Stimulated activated effector memory CD8-positive, alpha-beta T cell treated with anti-CD3 and anti-CD28 coated beads, Interleukin-12 subunit alpha, Interleukin-12 subunit beta, amount 100 ng/mL, for 72 hours (primary cell): ENCODE measurements around the gene STX16.
A peak's percentile ranks its signal among the peaks of the same experiment; 100 is the strongest.

ENCODE experiments used
- ATAC-seq: fragments of 150-1000 bp; cut with Tn5 transposase; 2 replicates; pipeline ENCODE4 v1.10.0; 2021
- DNase-seq, 2 donors: peaks; one replicate each; pipeline ENCODE4 v3.0.0; 2021 to 2022; ENCODE audit warnings: low spot score in 2 of 2
- H3K27ac Mint-ChIP-seq: one replicate; pipeline ENCODE4 v1.8.0; 2022; ENCODE audit warnings: mild to moderate bottlenecking, mixed read lengths
- H3K36me3 Mint-ChIP-seq: one replicate; pipeline ENCODE4 v1.8.0; 2022; ENCODE audit warnings: mild to moderate bottlenecking, mixed read lengths
- H3K4me1 Mint-ChIP-seq: one replicate; pipeline ENCODE4 v1.8.0; 2022; ENCODE audit warnings: mixed read lengths
- H3K4me3 Mint-ChIP-seq: one replicate; pipeline ENCODE4 v1.8.0; 2022; ENCODE audit warnings: mild to moderate bottlenecking, mixed read lengths
- H3K9me3 Mint-ChIP-seq: one replicate; pipeline ENCODE4 v1.8.0; 2022; ENCODE audit warnings: mixed read lengths

STX16 gene

DNA sequence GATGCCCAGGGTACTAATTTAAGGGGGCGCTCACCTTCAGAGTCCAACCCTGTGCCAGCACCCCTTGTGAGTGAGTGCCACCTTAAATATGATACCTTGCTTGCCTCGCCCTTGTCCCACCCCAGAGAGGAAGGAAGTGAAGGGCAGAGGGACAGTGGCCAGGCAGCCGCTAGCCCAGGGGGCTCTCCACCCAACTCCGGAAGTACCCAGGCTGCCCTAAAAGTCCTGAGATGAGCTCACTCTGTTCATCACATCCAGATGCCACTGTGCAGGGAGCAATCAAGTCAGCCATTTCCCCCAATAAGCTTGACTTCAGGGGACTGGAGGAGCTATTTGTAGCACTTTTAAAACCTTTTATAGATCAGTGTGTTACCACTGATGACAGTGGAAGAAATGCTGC is 25.0 kb upstream of the STX16 start:
- Mint-ChIP-seq H3K4me3 (no peak overlapping the region), H3K4me1 (peaks cover 8% of the 10 kb centered on the region), H3K9me3 (no peaks in the 10 kb centered on the region), H3K27ac (no peak overlapping the region), H3K36me3 (no peaks in the 10 kb centered on the region)
- DNase-seq (no peak), ATAC-seq (no peak)

DNA sequence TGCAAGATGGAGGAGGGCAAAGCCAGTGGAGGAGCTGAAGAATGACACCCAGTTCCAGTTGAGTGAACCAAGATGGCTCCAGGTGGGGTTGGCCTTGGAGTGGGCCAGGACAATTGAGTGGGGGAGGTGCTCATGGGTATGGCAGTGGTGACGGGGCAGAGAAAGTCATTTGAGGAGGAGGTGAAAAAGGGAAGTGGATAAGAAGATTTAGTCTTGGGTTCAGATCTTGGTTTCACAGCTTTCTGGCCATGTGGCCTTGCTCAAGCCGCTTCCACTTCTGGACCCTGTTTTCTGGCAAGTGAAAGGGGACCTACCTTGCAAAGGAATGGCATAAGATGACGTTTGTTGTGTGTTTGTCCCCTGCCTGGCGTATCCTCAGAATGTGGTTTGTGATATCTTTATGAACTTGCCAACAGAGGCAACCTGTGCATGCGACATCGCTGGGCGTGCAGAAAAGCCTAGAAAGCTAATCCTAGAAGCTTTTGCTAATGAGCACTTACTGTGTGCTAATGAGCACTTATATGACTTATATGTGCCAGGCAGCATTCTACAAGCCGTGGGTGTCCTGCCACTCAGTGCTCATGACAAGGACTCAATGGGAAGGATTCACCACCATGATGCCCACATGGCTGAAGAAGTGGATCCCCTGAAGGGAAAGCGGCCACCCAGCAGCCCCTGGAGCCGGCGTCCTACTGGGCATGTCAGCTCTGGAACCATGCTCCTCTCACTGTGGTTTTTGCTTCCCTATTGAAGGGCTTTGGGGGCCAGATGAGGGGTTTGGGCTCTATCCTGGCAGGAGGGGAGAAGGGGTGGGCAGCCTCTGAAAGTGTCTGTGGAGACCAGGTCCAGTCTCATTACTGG is 23.6 kb upstream of the STX16 start:
- ATAC-seq (no peak), DNase-seq (no peak)
- Mint-ChIP-seq H3K36me3 (no peaks in the 10 kb centered on the region), H3K4me1 (peaks cover 8% of the 10 kb centered on the region), H3K9me3 (no peaks in the 10 kb centered on the region), H3K4me3 (no peak overlapping the region), H3K27ac (peak overlapping the region; percentile 60)

DNA sequence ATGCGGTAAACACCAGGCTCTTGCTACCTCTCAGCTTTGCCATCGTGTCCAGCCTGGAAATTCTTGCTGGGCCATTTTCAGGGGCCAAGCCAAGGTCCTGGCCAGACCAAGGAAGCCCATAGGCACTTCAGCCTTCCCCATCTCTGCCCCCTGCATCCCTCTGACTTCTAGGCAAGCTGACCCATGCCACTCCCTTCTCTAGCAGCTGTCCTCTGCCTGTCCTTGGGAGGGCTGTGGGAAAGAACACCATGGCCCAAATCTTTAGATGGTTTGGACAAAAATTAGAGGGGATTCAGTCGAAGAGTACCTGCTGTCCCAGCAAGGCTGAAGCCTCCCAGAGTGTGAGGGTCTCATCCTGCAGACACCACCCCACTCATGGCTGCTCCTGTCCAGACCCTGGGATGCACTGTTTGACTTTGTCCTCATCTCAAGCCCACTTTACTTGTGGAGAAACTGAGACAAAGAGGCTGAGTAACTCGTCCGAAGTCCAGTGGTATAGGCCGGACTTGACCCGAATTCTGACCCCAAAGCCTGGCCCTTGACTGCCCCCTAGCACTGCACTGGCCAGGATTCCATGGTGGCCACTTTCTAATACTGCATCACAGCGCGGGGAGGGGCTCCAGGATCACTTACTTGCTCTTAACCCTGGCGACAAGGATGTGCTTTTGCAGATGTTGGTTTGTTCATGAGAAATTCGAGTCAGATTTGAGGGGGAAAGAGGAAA is 22.4 kb upstream of the STX16 start:
- ATAC-seq: no peak
- no peak for DNase-seq
- no peak overlapping the region for H3K4me3 Mint-ChIP-seq
- H3K36me3 Mint-ChIP-seq: no peaks in the 10 kb centered on the region
- no peak overlapping the region for H3K27ac Mint-ChIP-seq
- peaks cover 8% of the 10 kb centered on the region for H3K4me1 Mint-ChIP-seq
- no peaks in the 10 kb centered on the region for H3K9me3 Mint-ChIP-seq

DNA sequence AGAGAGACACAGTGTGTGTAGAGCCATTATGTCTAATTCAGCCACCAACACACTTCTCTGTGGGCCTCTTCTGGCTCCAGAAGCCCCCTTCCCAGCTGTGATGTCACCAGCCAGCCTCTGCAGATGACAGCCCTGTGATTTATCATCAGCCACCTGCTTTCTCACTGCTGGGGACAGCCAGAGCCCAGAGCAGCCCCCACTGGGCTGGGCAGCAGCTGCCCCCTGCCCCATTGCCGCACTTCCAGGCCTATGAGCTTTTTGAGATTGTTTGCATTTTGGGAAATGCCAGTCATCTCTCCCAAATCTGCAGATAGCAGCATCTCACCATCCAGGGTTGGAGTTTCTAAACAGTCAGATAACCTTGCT is 21.9 kb upstream of the STX16 start:
- Mint-ChIP-seq H3K9me3 (no peaks in the 10 kb centered on the region), H3K4me1 (peaks cover 11% of the 10 kb centered on the region), H3K36me3 (no peaks in the 10 kb centered on the region), H3K4me3 (no peak overlapping the region), H3K27ac (no peak overlapping the region)
- ATAC-seq: no peak
- no peak for DNase-seq

DNA sequence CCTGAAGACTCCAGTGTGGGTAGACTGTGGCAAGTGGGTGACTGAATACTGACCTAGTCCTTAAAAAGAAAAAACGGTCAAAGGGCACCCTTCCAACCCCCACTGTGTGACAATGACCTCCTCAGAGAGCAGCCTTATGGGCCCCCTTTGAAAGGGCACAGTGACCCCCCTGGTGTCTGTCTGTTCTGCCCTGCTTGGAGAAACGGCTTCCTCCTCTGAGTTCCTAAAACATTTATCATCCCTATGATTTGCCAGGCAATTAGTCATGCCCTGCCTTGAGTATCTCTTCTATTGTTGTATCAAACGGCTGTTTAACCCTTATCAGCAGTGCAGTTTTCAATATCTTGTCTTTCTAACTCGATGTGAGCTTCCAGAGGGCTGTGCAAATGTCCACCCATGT is 21.0 kb upstream of the STX16 start:
- DNase-seq (no peak), ATAC-seq (no peak)
- H3K4me3 Mint-ChIP-seq: no peak overlapping the region
- no peaks in the 10 kb centered on the region for H3K36me3 Mint-ChIP-seq
- H3K9me3 Mint-ChIP-seq: no peaks in the 10 kb centered on the region
- no peak overlapping the region for H3K27ac Mint-ChIP-seq
- H3K4me1 Mint-ChIP-seq: peaks cover 13% of the 10 kb centered on the region

DNA sequence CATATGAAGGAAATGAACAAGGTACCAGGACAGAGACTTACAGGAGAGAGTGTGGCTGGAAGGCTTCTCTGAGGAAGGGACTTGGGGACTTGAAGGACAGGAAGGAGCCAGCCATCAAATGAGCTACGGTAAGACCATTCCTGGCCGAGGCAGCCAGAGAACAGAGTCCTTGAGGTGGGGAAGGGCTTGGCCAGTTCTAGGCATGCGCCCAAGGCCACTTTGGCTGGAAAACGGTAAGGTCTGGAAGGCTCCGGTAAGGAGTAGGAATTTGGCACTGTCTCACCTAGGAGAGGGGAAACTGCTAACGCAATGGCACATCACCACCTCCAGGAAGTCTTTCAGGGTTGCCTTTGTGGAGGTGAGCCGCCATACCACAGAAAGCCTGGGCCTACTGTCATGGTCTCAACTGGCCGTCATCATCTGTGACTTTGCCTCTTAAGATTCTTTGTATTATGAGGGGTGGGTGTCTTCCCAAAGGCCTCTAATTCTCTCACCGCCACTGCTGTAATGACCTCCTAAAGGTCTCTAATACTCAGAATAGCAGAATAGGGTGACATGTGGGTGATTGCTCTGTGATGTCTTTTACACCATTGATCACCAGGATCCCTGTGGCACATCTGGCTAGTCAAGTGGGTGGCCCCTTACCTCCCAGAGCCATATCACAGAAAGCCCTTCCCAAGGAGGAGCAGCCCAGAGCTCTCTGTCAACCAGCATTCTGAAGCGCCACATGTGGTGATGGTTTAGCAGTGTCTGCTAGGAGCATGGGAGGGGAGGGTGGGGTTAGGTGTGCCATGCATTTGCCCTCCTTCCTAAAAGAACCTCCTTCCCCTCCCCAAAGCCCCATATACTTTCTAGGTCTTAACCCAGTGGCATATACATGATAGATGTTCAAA is 17.7 kb upstream of the STX16 start:
- no peak for ATAC-seq
- no peak for DNase-seq
- Mint-ChIP-seq H3K36me3 (no peaks in the 10 kb centered on the region), H3K27ac (no peak overlapping the region), H3K4me3 (no peak overlapping the region), H3K4me1 (peaks cover 5% of the 10 kb centered on the region), H3K9me3 (no peaks in the 10 kb centered on the region)

DNA sequence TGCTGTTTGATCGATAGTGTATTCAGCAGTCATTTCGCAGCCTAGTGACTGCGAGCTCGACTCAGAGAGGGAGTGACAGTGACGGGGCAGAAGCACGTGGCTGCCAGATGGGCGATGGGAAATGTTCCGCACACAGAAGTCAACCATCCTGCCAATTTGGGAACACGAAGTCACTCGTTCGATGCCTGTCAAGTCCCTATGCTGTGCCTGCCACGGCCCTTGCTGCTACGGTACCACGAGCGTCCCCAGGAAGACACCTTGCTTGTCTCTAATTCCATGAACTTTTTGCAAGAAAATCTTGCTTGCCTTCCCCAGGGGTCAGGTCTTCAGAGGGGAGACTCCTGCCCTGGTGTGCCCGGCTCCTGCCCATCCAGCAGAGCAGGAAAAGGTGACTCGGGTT is 17.0 kb upstream of the STX16 start:
- peak overlapping the region; percentile 48 for H3K27ac Mint-ChIP-seq

DNA sequence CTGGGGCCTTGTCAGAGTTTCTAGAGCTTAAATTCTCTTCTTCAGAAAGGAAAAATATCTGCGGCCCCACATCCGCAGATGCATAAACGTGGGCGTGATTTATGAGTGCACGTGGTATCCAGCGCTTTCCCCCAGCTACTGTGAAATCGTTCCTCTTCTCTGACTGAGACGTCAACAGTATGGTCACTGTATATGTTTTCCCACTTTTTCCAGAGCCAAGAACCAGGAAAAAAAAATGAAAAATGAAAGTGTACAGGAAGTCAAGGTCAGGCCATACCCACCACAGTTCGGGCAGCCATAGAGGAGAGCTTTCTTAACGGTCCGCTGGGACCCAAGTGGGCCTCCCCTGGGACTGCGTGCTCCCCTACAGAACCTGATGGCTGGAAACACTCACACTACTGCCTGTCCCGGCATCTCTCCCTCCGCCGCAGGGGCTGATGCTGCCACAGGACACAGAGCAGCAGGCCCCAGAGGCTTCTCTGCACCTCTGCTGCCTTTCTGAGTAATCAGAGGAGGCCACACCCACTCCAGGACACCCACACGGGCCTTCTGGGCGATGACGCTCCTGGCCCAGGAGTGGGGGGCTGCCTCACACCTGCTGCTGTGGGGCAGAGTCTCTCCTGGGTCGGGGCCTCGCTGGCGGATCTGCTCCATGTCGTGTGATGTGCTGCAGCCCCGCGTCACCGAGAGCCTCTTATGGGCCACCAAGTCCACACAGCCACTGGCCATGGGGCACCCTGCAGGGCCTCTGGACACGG is 16.4 kb upstream of the STX16 start:
- Mint-ChIP-seq H3K4me1 (peaks cover 5% of the 10 kb centered on the region), H3K36me3 (no peaks in the 10 kb centered on the region), H3K27ac (peak overlapping the region; percentile 48), H3K9me3 (no peaks in the 10 kb centered on the region), H3K4me3 (peak overlapping the region; percentile 42)
- DNase-seq (no peak), ATAC-seq (peak; percentile 75)

More for the DNA sequence above, 17.0 kb upstream of the STX16 start:
- H3K9me3 Mint-ChIP-seq: no peaks in the 10 kb centered on the region
- no peaks in the 10 kb centered on the region for H3K36me3 Mint-ChIP-seq
- peaks cover 5% of the 10 kb centered on the region for H3K4me1 Mint-ChIP-seq
- DNase-seq (no peak), ATAC-seq (no peak)
- H3K4me3 Mint-ChIP-seq: peak overlapping the region; percentile 42

DNA sequence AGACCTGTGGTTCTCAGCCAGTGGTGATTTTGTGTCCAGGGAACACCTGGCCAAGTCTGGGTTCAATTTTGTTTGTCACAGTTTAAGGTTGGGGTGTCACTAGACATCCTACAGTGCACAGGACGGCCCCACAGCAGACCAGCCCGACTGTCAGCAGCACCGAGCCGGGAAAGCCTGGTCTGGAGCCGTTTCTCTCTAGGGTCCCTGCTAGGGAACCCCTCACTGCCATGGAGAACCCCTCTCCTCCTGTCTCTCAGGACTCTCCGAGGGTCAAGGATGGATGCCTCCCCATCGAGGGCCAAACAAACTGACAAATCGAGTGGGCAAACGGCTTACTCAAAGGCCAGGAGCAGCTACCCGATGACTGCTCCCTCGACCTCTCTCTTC is 15.8 kb upstream of the STX16 start:
- DNase-seq: no peak
- H3K9me3 Mint-ChIP-seq: no peaks in the 10 kb centered on the region
- no peak for ATAC-seq
- peak overlapping the region; percentile 48 for H3K27ac Mint-ChIP-seq
- H3K36me3 Mint-ChIP-seq: no peaks in the 10 kb centered on the region
- peak overlapping the region; percentile 42 for H3K4me3 Mint-ChIP-seq
- H3K4me1 Mint-ChIP-seq: peaks cover 5% of the 10 kb centered on the region

DNA sequence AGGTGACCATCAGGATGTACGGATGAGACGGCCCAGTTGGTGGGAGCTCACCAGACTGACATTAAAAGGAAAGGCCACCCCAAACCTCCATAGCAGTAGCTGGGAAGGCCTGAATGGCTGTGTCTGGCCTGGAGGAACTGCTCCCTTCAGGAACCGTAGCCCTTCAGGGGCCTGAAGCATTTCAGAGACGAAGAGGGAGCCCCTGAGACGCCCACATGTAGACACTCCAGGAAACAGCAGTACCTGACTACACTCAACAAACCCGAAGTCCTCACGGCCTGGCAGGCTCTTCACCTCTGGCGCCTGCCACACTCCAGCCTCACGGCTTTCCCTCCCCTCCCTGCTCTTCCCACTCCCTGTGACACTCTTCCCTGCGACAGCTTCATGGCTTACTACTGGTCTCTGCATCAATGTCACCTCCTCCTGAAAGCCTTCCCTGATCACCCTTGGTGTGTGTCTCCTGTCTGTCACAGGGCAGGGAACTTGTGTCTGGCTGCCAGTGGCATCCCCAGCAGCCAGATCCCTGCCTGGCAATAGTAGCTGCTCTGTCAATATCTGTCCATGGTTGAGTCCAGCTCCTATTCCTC is 14.6 kb upstream of the STX16 start:
- Mint-ChIP-seq H3K4me1 (peaks cover 5% of the 10 kb centered on the region), H3K4me3 (no peak overlapping the region), H3K9me3 (no peaks in the 10 kb centered on the region), H3K27ac (no peak overlapping the region), H3K36me3 (no peaks in the 10 kb centered on the region)
- ATAC-seq (no peak), DNase-seq (no peak)

DNA sequence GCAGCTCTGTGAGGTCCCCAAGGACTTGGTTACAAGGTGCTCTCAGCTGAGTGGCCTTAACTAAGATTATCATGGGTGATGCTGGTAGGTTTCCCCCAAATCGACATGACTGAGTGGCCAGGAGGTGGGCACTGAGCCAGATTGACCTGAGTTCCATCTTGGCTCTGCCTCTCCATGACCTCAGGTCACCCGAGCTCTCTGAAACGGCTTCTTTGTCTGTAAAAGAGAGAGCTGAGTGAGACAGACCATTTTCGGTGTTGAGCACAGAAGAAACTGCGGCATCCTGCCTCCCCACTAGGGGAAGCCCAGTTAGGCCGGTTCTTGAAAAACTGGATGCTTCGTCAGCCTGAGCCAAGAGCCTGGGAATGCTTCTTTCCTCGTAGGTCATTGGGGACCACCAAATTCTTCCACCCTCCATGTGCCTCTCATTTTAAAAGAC is 14.1 kb upstream of the STX16 start:
- H3K36me3 Mint-ChIP-seq: no peaks in the 10 kb centered on the region
- no peak overlapping the region for H3K4me3 Mint-ChIP-seq
- no peaks in the 10 kb centered on the region for H3K9me3 Mint-ChIP-seq
- H3K4me1 Mint-ChIP-seq: peaks cover 5% of the 10 kb centered on the region
- DNase-seq (no peak), ATAC-seq (no peak)
- no peak overlapping the region for H3K27ac Mint-ChIP-seq

DNA sequence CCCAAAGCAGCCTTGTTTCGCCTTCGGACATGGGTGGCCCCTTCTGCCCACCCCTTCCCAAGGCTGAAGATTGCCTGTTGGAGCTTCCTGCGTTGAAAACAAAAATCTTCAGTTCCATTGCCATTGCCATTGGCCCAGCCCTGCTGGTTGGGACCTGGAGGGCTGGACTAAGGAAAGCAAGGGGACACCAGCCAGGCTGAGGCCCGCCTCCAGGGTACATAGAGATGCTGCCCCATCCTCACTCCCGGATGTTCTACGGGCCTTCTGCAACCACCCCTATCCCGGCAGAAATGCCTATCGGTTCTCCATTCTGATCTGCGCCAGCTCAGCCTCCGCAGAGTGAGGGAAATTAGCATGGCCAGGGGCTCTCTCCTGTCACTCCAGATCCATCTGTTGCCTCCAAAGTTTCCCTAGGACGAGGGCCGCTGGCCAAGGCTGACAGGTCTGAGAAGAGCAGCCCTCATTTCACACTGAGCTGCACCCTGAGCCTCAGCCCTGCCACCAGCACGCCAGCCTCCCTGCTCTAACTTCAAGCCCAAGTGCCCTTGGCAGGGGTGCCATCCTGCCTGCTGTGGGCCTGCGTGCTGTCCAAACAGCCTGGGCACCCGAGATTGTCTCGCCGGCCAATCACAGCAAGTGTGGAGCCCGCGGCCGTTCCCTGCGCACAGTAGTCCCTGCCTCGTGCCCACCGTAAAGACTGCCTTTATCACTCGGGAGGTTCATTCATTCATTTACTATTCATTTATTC is 13.4 kb upstream of the STX16 start:
- Mint-ChIP-seq H3K4me3 (no peak overlapping the region), H3K9me3 (no peaks in the 10 kb centered on the region), H3K4me1 (peaks cover 5% of the 10 kb centered on the region), H3K36me3 (no peaks in the 10 kb centered on the region), H3K27ac (peak overlapping the region; percentile 48)
- ATAC-seq (no peak), DNase-seq (no peak)

DNA sequence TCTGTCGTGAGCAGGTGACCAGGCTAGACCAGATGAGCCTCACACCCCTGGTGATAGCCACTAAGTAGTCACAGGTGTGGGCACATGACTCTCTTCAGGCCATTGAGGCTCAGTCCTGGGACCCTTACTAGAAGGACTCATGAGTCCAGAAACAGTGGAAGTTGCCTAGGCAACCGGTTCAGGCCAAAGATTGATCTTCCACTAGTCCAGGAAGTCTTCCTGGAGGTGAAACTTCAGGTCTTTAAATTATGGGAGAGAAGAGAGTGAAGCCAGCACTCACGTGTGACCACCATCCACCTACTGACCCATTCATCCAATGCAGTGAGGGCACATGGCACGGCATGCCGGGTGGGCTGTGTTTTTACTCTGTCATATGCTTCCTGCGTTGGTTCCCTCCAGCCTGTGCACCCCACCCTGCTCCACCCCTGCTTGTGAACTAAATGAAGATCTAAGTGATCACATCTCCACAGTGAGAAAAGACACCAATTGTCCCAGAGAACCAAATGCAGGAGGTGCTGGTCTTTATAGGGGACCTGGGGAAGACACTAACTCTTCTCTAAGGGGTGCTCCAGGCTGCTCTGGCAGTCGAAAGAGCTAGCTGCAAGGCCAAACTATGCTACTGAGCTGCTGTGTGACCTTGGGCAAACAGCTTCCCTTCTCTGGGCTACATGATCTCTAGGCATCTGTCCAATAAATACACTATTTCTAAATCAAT is 12.5 kb upstream of the STX16 start:
- Mint-ChIP-seq H3K4me3 (no peak overlapping the region), H3K27ac (no peak overlapping the region), H3K4me1 (peaks cover 5% of the 10 kb centered on the region), H3K36me3 (no peaks in the 10 kb centered on the region), H3K9me3 (no peaks in the 10 kb centered on the region)
- no peak for ATAC-seq
- no peak for DNase-seq
